Measurements from ENCODE around the gene SMARCD3. TPM values are rescaled to one million over a fixed set of nuclear protein-coding genes. Genes with fewer than 3 reads are reported as not detected.

The SMARCD3 gene
- total RNA-seq, 6 experiments from 2014 or later, result 2.4 to 7.3 (median 2.7) TPM

GRCh38 chr7:151289891-151290290 is 41.4 kb upstream of the SMARCD3 start:
- Histone ChIP-seq H3K27me3 (no peaks in the 10 kb centered on the region), H3K9me3 (no peaks in the 10 kb centered on the region), H3K4me1 (no peaks in the 10 kb centered on the region), H3K27ac (no peak overlapping the region), H3K36me3 (no peaks in the 10 kb centered on the region), H3K4me3 (no peak overlapping the region)
- TF ChIP-seq, protein P1, sequence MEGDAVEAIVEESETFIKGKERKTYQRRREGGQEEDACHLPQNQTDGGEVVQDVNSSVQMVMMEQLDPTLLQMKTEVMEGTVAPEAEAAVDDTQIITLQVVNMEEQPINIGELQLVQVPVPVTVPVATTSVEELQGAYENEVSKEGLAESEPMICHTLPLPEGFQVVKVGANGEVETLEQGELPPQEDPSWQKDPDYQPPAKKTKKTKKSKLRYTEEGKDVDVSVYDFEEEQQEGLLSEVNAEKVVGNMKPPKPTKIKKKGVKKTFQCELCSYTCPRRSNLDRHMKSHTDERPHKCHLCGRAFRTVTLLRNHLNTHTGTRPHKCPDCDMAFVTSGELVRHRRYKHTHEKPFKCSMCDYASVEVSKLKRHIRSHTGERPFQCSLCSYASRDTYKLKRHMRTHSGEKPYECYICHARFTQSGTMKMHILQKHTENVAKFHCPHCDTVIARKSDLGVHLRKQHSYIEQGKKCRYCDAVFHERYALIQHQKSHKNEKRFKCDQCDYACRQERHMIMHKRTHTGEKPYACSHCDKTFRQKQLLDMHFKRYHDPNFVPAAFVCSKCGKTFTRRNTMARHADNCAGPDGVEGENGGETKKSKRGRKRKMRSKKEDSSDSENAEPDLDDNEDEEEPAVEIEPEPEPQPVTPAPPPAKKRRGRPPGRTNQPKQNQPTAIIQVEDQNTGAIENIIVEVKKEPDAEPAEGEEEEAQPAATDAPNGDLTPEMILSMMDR (IDR thresholded peaks at IDR 0.05), result no peak
- TF ChIP-seq POLR2A (IDR thresholded peaks at IDR 0.05), result no peak
- no peak for ATAC-seq
- no peak for DNase-seq
- WGBS (ENCODE audit: insufficient coverage, low coverage, low lambda C conversion rate, missing lambda C conversion rate), result 56% methylated on average over 2 of the region's 2 CpGs
- intact Hi-C loops (cut with DNase I), result no loop called here

DNA sequence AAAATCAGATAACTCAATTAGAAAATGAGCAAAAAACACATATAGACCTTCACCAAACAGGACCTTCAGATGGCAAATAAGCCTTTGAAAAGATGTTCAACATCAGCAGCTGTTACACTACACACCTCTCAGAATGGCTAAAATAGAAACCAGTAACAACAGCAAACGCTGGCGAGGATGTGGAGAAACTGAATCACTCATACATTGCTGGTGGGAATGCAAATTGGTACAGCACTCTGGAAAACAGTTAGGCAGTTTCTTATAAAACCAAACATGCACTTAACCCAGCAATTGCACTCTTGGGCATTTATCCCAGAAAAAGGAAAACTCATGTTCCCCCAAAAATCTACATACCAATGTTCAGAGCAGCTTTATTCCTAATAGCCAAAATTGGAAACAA is 37.7 kb upstream of the SMARCD3 start:
- Histone ChIP-seq H3K9me3 (no peaks in the 10 kb centered on the region), H3K4me1 (no peaks in the 10 kb centered on the region), H3K4me3 (no peak overlapping the region), H3K27me3 (no peaks in the 10 kb centered on the region), H3K27ac (no peak overlapping the region), H3K36me3 (no peaks in the 10 kb centered on the region)
- WGBS (ENCODE audit: insufficient coverage, low coverage, low lambda C conversion rate, missing lambda C conversion rate), result 44% methylated on average over 2 of the region's 2 CpGs
- ATAC-seq, result no peak
- no peak for DNase-seq
- intact Hi-C loops (cut with DNase I), result no loop called here
- TF ChIP-seq POLR2A (IDR thresholded peaks at IDR 0.05), result no peak
- TF ChIP-seq, protein P1 (IDR thresholded peaks at IDR 0.05), result no peak

- 77% methylated on average over 2 of the region's 2 CpGs for WGBS (ENCODE audit: insufficient coverage, low coverage, low lambda C conversion rate, missing lambda C conversion rate)
- H3K27me3 ChIP-seq, result no peaks in the 10 kb centered on the region
Measured at GRCh38 chr7:151283302-151283701, 34.8 kb upstream of the SMARCD3 start.

DNA sequence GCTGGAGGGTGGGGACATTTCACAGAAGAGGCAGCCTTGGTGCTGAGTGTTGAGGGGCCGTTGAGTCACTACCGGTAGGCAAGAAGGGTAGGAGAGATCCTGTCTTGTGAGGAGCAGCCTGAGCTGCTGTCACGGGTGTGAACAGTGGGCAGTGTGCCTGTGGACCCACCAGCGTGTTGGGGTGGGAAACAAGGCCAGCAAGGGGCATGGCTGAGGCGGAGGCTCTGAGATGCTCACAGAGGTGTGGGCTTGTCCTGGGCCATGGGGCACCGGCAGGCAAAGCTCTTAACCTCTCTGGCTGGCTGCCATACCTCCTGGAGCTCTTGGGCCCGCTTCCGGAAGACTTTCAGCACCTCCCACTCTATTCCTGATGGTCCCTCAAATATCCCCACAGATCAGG is 33.6 kb upstream of the SMARCD3 start:
- Histone ChIP-seq H3K4me3 (no peak overlapping the region), H3K27ac (no peak overlapping the region), H3K9me3 (no peaks in the 10 kb centered on the region), H3K27me3 (no peaks in the 10 kb centered on the region), H3K36me3 (no peaks in the 10 kb centered on the region), H3K4me1 (no peaks in the 10 kb centered on the region)
- DNase-seq (no peak), ATAC-seq (no peak)
- 86% methylated on average over 5 of the region's 8 CpGs for WGBS (ENCODE audit: insufficient coverage, low coverage, low lambda C conversion rate, missing lambda C conversion rate)
- intact Hi-C loops (cut with DNase I), result no loop called here
- no peak for TF ChIP-seq POLR2A (IDR thresholded peaks at IDR 0.05)
- TF ChIP-seq, protein P1 (IDR thresholded peaks at IDR 0.05), result no peak

More at GRCh38 chr7:151283302-151283701, 34.8 kb upstream of the SMARCD3 start:
- Histone ChIP-seq H3K9me3 (no peaks in the 10 kb centered on the region), H3K27ac (no peak overlapping the region), H3K4me1 (no peaks in the 10 kb centered on the region), H3K4me3 (no peak overlapping the region), H3K36me3 (no peaks in the 10 kb centered on the region)
- intact Hi-C loops (cut with DNase I), result no loop called here
- no peak for ATAC-seq
- no peak for DNase-seq
- no peak for TF ChIP-seq POLR2A (IDR thresholded peaks at IDR 0.05)
- TF ChIP-seq, protein P1 (IDR thresholded peaks at IDR 0.05), result no peak

GRCh38 chr7:151281686-151282085 is 33.2 kb upstream of the SMARCD3 start:
- intact Hi-C loops (cut with DNase I), result no loop called here
- TF ChIP-seq, protein P1 (IDR thresholded peaks at IDR 0.05), result no peak
- no peak for TF ChIP-seq POLR2A (IDR thresholded peaks at IDR 0.05)
- Histone ChIP-seq H3K27me3 (no peaks in the 10 kb centered on the region), H3K4me1 (no peaks in the 10 kb centered on the region), H3K27ac (no peak overlapping the region), H3K9me3 (no peaks in the 10 kb centered on the region), H3K36me3 (no peaks in the 10 kb centered on the region), H3K4me3 (no peak overlapping the region)
- DNase-seq, result no peak
- ATAC-seq, result no peak
- 57% methylated on average over 2 of the region's 6 CpGs for WGBS (ENCODE audit: insufficient coverage, low coverage, low lambda C conversion rate, missing lambda C conversion rate)
